Vagina (tissue), 2 donors: ENCODE measurements around the gene ELP4. TPM values are rescaled to one million over a fixed set of nuclear protein-coding genes. Genes with fewer than 3 reads are reported as not detected.

Experiments used
- DNase-seq, 2 donors: peaks; one replicate each; pipeline ENCODE4 v3.0.0-alpha.2; 2017; ENCODE audit errors: extremely low spot score in 2 of 2
- H3K27ac ChIP-seq: fragments of 200-600 bp; sonication (generic); one replicate; pipeline ENCODE4 v1.5.1; 2019
- H3K27me3 ChIP-seq: fragments of 200-600 bp; sonication (generic); one replicate; pipeline ENCODE4 v1.5.1; 2019
- H3K36me3 ChIP-seq, 2 donors: fragments of 200-600 bp; sonication (generic); one replicate each; pipeline ENCODE4 v1.5.1; 2017 to 2019
- H3K4me1 ChIP-seq: fragments of 200-600 bp; sonication (generic); one replicate; pipeline ENCODE4 v1.5.1; 2019
- H3K4me3 ChIP-seq, 2 donors: fragments of 200-600 bp; sonication (generic); 1 replicate in 1 of 2; 2 replicates in 1 of 2; pipeline ENCODE4 v1.5.1; 2016 to 2019
- H3K9me3 ChIP-seq: fragments of 200-600 bp; sonication (generic); one replicate; pipeline ENCODE4 v1.5.1; 2019
- POLR2A ChIP-seq, 2 donors: fragments of 450-650 bp; IDR thresholded peaks; one replicate each; pipeline ENCODE4 v1.6.1; 2017; ENCODE audit warnings: antibody characterized with exemption in 2 of 2, mild to moderate bottlenecking in 2 of 2, moderate library complexity in 2 of 2
- POLR2AphosphoS5 ChIP-seq, 2 donors: sonication (generic); formaldehyde crosslinking; IDR thresholded peaks; one replicate each; pipeline ENCODE4 v1.9.0; 2017; ENCODE audit warnings: antibody characterized with exemption in 2 of 2, mild to moderate bottlenecking in 2 of 2, low read depth in 1 of 2; ENCODE audit not compliant: insufficient read depth in 1 of 2
- intact Hi-C: fragments of 100-400 bp; cut with DNase I; formaldehyde crosslinking; loops from one replicate; pipeline ENCODE4 v1.15.1; 2023
- total RNA-seq: library from RNA; depleted of rRNA; stranded (reverse); fragments of >200 nt; gene quantifications from one replicate; pipeline ENCODE4 v1.2.3, GENCODE V29; 2016
- TF ChIP-seq, protein P1 (sequence below), 3 experiments: fragments of 450-650 bp in 2 of 3; fragments of 200-600 bp in 1 of 3; sonication (generic) in 1 of 3; IDR thresholded peaks; one replicate each; pipeline ENCODE4 v1.5.1; 2017 to 2019; ENCODE audit warnings: antibody characterized with exemption in 3 of 3, mild to moderate bottlenecking in 2 of 3, moderate library complexity in 2 of 3

Gene ELP4
- total RNA-seq, 1 donor from 2014 or later, result 23.3 TPM

DNA sequence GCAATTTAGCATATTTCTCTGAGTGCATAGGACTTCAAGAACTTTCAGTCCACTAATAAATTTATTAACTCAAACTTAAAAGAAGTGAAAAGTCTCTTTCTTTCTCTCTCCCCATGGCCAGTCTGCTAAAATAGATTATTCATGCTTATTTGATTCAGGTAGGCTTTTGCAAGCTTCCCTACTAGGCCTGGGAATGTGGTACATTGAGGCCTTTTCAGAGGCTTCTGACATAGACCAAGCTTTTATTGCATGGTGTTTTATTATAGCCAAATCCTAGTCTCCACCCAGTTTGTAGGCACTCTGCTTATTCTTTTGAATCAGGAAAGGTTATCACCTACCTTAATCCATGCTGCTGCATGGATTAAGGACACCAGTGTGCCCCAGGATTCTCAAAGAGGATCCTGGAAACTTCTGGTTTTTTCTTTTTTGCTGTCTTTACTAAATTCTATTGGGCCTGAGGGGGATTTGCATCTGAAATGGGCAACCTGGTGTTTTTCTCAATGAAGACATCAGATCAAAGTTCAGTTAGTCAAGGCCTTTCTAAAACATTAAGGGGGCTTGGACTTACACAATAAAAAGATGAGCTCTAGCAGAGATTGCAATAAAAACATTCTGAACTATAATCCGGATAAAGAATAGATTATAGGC, 92.2 kb downstream of the ELP4 start:
- TF ChIP-seq POLR2AphosphoS5 (IDR thresholded peaks at IDR 0.05; ENCODE audit: insufficient read depth in 1 of 2, low read depth in 1 of 2), result no peak
- TF ChIP-seq, protein P1, sequence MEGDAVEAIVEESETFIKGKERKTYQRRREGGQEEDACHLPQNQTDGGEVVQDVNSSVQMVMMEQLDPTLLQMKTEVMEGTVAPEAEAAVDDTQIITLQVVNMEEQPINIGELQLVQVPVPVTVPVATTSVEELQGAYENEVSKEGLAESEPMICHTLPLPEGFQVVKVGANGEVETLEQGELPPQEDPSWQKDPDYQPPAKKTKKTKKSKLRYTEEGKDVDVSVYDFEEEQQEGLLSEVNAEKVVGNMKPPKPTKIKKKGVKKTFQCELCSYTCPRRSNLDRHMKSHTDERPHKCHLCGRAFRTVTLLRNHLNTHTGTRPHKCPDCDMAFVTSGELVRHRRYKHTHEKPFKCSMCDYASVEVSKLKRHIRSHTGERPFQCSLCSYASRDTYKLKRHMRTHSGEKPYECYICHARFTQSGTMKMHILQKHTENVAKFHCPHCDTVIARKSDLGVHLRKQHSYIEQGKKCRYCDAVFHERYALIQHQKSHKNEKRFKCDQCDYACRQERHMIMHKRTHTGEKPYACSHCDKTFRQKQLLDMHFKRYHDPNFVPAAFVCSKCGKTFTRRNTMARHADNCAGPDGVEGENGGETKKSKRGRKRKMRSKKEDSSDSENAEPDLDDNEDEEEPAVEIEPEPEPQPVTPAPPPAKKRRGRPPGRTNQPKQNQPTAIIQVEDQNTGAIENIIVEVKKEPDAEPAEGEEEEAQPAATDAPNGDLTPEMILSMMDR (IDR thresholded peaks at IDR 0.05), result no peak
- no peak for TF ChIP-seq POLR2A (IDR thresholded peaks at IDR 0.05)
- intact Hi-C loops, result no loop called here
- no peak overlapping the region for H3K4me3 ChIP-seq
- DNase-seq, result no peak
- H3K9me3 ChIP-seq, result no peaks in the 10 kb centered on the region
- no peaks in the 10 kb centered on the region for H3K36me3 ChIP-seq
- no peak overlapping the region for H3K27ac ChIP-seq
- no peaks in the 10 kb centered on the region for H3K27me3 ChIP-seq
- H3K4me1 ChIP-seq, result no peaks in the 10 kb centered on the region

DNA sequence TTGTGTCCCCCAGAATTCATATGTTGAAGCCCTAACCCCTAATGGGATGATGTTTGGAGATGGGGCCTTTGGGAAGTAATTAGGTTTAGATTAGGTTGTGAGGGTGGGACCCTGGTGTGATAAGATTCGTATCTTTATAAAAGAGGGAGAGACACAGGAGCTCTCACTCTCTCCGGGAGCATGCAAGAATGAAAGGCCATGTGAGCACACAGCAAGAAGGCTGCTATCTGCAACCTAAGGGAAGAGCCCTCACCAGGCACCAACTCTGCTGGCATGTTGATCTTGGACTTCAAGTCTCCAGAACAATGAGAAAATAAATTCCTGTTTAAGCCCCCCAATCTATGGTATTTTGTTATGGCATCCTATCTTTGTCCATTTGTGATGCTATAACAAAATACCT, 97.3 kb downstream of the ELP4 start:
- Histone ChIP-seq H3K4me1 (no peaks in the 10 kb centered on the region), H3K9me3 (no peaks in the 10 kb centered on the region), H3K36me3 (no peaks in the 10 kb centered on the region), H3K4me3 (no peak overlapping the region), H3K27ac (no peak overlapping the region), H3K27me3 (no peaks in the 10 kb centered on the region)
- TF ChIP-seq POLR2A (IDR thresholded peaks at IDR 0.05) (no peak), POLR2AphosphoS5 (IDR thresholded peaks at IDR 0.05; ENCODE audit: insufficient read depth in 1 of 2, low read depth in 1 of 2) (no peak)
- TF ChIP-seq, protein P1 (IDR thresholded peaks at IDR 0.05), result no peak
- intact Hi-C loops, result no loop called here
- no peak for DNase-seq

DNA sequence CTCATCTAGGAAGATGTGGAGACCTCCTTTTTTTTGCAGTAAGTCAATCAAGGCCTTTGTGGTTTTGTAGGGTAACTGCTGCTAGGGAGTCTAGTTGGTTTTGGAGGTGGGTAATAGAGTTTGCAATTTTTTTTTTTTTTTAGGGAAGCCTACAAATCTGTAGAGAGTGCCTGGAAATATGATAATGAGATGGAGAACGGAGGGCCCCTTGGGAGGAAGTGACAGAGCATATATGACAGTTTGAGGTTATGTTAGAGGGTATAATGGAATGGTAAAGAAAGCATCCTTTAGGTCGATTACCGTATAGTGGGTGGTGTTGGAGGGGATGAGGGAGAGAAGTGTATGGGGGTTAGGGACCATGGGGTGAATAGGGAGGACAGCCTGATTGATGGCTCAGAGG, 98.3 kb downstream of the ELP4 start:
- Histone ChIP-seq H3K27ac (no peak overlapping the region), H3K36me3 (no peaks in the 10 kb centered on the region), H3K4me1 (no peaks in the 10 kb centered on the region), H3K9me3 (no peaks in the 10 kb centered on the region), H3K4me3 (no peak overlapping the region), H3K27me3 (no peaks in the 10 kb centered on the region)
- TF ChIP-seq POLR2A (IDR thresholded peaks at IDR 0.05), result no peak
- TF ChIP-seq, protein P1 (IDR thresholded peaks at IDR 0.05), result no peak
- no peak for TF ChIP-seq POLR2AphosphoS5 (IDR thresholded peaks at IDR 0.05; ENCODE audit: insufficient read depth in 1 of 2, low read depth in 1 of 2)
- no peak for DNase-seq
- intact Hi-C loops, result no loop called here

DNA sequence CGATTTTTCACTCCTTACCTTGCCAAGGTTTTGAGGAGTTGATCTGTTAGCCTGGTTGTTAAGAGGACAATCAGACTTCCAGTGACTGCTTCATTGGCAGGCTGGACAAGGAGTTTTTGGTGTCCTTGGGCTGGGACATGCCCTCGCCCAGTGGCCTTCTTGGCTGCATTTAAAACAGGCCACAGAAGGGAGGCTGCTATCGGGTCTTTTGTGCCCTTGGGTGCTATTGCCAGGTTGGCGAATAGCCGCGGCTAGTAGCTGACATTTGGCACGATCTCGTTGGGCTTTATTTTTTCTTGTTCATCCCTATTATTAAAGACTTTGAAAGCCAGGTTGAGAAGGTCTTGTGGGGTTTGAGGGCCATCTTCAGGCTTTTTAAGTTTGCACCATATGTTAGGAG, 99.4 kb downstream of the ELP4 start:
- no peak for TF ChIP-seq POLR2AphosphoS5 (IDR thresholded peaks at IDR 0.05; ENCODE audit: insufficient read depth in 1 of 2, low read depth in 1 of 2)
- TF ChIP-seq, protein P1 (IDR thresholded peaks at IDR 0.05), result no peak
- no peak for TF ChIP-seq POLR2A (IDR thresholded peaks at IDR 0.05)
- intact Hi-C loops, result no loop called here
- H3K4me3 ChIP-seq, result no peak overlapping the region
- H3K27ac ChIP-seq, result no peak overlapping the region
- H3K27me3 ChIP-seq, result no peaks in the 10 kb centered on the region
- no peaks in the 10 kb centered on the region for H3K36me3 ChIP-seq
- H3K4me1 ChIP-seq, result no peaks in the 10 kb centered on the region
- DNase-seq, result no peak
- H3K9me3 ChIP-seq, result no peaks in the 10 kb centered on the region

DNA sequence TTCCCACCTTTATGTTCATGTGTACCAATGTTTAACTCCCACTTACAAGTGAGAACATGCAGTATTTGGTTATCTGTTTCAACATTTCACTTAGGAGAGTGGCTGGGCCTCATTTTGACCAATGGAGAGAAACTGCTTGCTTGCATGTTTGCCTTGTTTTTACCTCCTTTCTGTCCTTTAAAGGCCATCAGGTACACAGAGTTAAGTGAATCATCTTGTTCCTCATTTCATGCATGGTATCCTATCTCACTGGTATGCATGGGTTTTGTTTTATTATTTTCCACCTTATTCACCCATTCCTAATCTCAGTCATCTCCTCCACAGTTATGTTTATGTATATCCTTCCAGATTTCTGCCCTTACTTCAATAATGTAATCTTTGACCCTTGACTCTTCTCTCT, 101.0 kb downstream of the ELP4 start:
- no peak overlapping the region for H3K4me3 ChIP-seq
- H3K27ac ChIP-seq, result no peak overlapping the region
- H3K27me3 ChIP-seq, result no peaks in the 10 kb centered on the region
- no peaks in the 10 kb centered on the region for H3K36me3 ChIP-seq
- no peak for DNase-seq
- TF ChIP-seq, protein P1 (IDR thresholded peaks at IDR 0.05), result no peak
- TF ChIP-seq POLR2AphosphoS5 (IDR thresholded peaks at IDR 0.05; ENCODE audit: insufficient read depth in 1 of 2, low read depth in 1 of 2) (no peak), POLR2A (IDR thresholded peaks at IDR 0.05) (no peak)
- H3K9me3 ChIP-seq, result no peaks in the 10 kb centered on the region
- H3K4me1 ChIP-seq, result no peaks in the 10 kb centered on the region
- intact Hi-C loops, result no loop called here
